DOHH2 (cell line): ENCODE results near the gene SIK1.

Experiments
- H3F3A ChIP-seq: fragments of 200-600 bp; sonication (generic), shearing (Covaris generic); 2 replicates; pipeline ENCODE4 v1.6.0; 2016; ENCODE audit warnings: antibody characterized with exemption, mild to moderate bottlenecking; ENCODE audit not compliant: control insufficient read depth, insufficient read depth
- H3K27ac ChIP-seq: fragments of 200-600 bp; sonication (generic); 2 replicates; pipeline ENCODE4 v1.5.1; 2014; ENCODE audit warnings: low read depth, mild to moderate bottlenecking, low read length, moderate library complexity
- H3K27me3 ChIP-seq: fragments of 200-600 bp; sonication (generic); 2 replicates; pipeline ENCODE4 v1.6.1; 2014; ENCODE audit warnings: mild to moderate bottlenecking, low read length, mixed read lengths; ENCODE audit not compliant: control insufficient read depth
- H3K36me3 ChIP-seq: fragments of 200-600 bp; sonication (generic); 2 replicates; pipeline ENCODE4 v1.6.1; 2014; ENCODE audit warnings: mild to moderate bottlenecking, low read length, moderate library complexity, mixed read lengths; ENCODE audit not compliant: control insufficient read depth
- H3K4me1 ChIP-seq: fragments of 200-600 bp; sonication (generic); 2 replicates; pipeline ENCODE4 v1.6.1; 2014; ENCODE audit warnings: mild to moderate bottlenecking, low read length, mixed read lengths; ENCODE audit not compliant: control insufficient read depth
- H3K4me2 ChIP-seq: fragments of 200-600 bp; sonication (generic); 2 replicates; pipeline ENCODE4 v1.6.0; 2014; ENCODE audit warnings: mild to moderate bottlenecking, low read length, moderate library complexity
- H3K4me3 ChIP-seq: fragments of 200-600 bp; sonication (generic); 2 replicates; pipeline ENCODE4 v1.5.1; 2014; ENCODE audit warnings: mild to moderate bottlenecking, low read length, mixed read lengths
- H3K79me2 ChIP-seq: fragments of 200-600 bp; sonication (generic); 2 replicates; pipeline ENCODE4 v1.6.1; 2014; ENCODE audit warnings: mild to moderate bottlenecking, low read length, mixed read lengths; ENCODE audit not compliant: control insufficient read depth
- H3K9me2 ChIP-seq: fragments of 200-600 bp; sonication (generic); replicated peaks from 2 replicates; pipeline ENCODE4 v1.6.1; 2014; ENCODE audit warnings: mild to moderate bottlenecking, low read length, mixed read lengths; ENCODE audit not compliant: control insufficient read depth
- H3K9me3 ChIP-seq: fragments of 200-600 bp; sonication (generic); 2 replicates; pipeline ENCODE4 v1.6.1; 2014; ENCODE audit warnings: antibody characterized with exemption, low read length, mixed read lengths; ENCODE audit not compliant: control insufficient read depth, insufficient read depth
- H4K20me1 ChIP-seq: fragments of 200-600 bp; sonication (generic); 2 replicates; pipeline ENCODE4 v1.6.0; 2014; ENCODE audit warnings: low read depth, mild to moderate bottlenecking, antibody characterized with exemption, low read length, moderate library complexity; ENCODE audit not compliant: control insufficient read depth, insufficient read depth
- CTCF ChIP-seq: fragments of 200-600 bp; sonication (generic); IDR thresholded peaks from one replicate; pipeline ENCODE4 v1.5.1; 2014; ENCODE audit warnings: antibody characterized with exemption, mild to moderate bottlenecking, low read depth, low read length; ENCODE audit not compliant: poor library complexity, severe bottlenecking
- EZH2phosphoT487 ChIP-seq: fragments of 200-600 bp; sonication (generic); IDR thresholded peaks from 2 replicates; pipeline ENCODE4 v1.6.1; 2017; ENCODE audit warnings: borderline replicate concordance, mild to moderate bottlenecking, antibody characterized with exemption, low read length, moderate library complexity, mixed read lengths

The SIK1 gene

GRCh38 chr21:43369124-43369523 lies 57.8 kb downstream of the SIK1 start:
- H3K27me3 ChIP-seq = peaks cover 12% of the 10 kb centered on the region; the same call in 1 of the 2 replicates
- TF ChIP-seq CTCF (no peak), EZH2phosphoT487 (no peak)
- H3F3A ChIP-seq = no peaks in the 10 kb centered on the region
- no peaks in the 10 kb centered on the region for H3K9me3 ChIP-seq
- H3K27ac ChIP-seq = no peak overlapping the region
- H3K9me2 ChIP-seq = no peaks in the 10 kb centered on the region
- no peaks in the 10 kb centered on the region for H4K20me1 ChIP-seq
- H3K79me2 ChIP-seq = no peaks in the 10 kb centered on the region
- H3K4me1 ChIP-seq = peaks cover 7% of the 10 kb centered on the region
- H3K36me3 ChIP-seq = no peaks in the 10 kb centered on the region
- H3K4me2 ChIP-seq = no peak overlapping the region
- no peak overlapping the region for H3K4me3 ChIP-seq

GRCh38 chr21:43368685-43369084 lies 58.2 kb downstream of the SIK1 start:
- H3K27me3 ChIP-seq = peaks cover 12% of the 10 kb centered on the region; the same call in 1 of the 2 replicates
- TF ChIP-seq EZH2phosphoT487 = no peak
- no peak for TF ChIP-seq CTCF
- H3K4me3 ChIP-seq = no peak overlapping the region
- H3K27ac ChIP-seq = no peak overlapping the region
- no peaks in the 10 kb centered on the region for H3K79me2 ChIP-seq
- no peaks in the 10 kb centered on the region for H3F3A ChIP-seq
- no peaks in the 10 kb centered on the region for H4K20me1 ChIP-seq
- H3K4me2 ChIP-seq = no peak overlapping the region
- H3K4me1 ChIP-seq = peaks cover 7% of the 10 kb centered on the region
- no peaks in the 10 kb centered on the region for H3K9me3 ChIP-seq
- H3K36me3 ChIP-seq = no peaks in the 10 kb centered on the region
- H3K9me2 ChIP-seq = no peaks in the 10 kb centered on the region

GRCh38 chr21:43367859-43368258 lies 59.1 kb downstream of the SIK1 start:
- H3K4me3 ChIP-seq = no peak overlapping the region
- 0 out of 2 replicates have a peak, but pooled peaks cover 3% of the 10 kb centered on the region for H3F3A ChIP-seq
- peaks cover 16% of the 10 kb centered on the region for H3K4me1 ChIP-seq
- no peaks in the 10 kb centered on the region for H3K79me2 ChIP-seq
- no peaks in the 10 kb centered on the region for H3K9me2 ChIP-seq
- no peak overlapping the region for H3K4me2 ChIP-seq
- no peaks in the 10 kb centered on the region for H3K36me3 ChIP-seq
- H3K27ac ChIP-seq = no peak overlapping the region
- TF ChIP-seq EZH2phosphoT487 (no peak), CTCF (no peak)
- H3K9me3 ChIP-seq = no peaks in the 10 kb centered on the region
- H4K20me1 ChIP-seq = no peaks in the 10 kb centered on the region
- peaks cover 12% of the 10 kb centered on the region; the same call in 1 of the 2 replicates for H3K27me3 ChIP-seq

GRCh38 chr21:43367296-43367695 lies 59.6 kb downstream of the SIK1 start:
- Histone ChIP-seq H3K27me3 (peaks cover 12% of the 10 kb centered on the region; the same call in 1 of the 2 replicates), H4K20me1 (no peaks in the 10 kb centered on the region), H3K27ac (no peak overlapping the region), H3K9me3 (no peaks in the 10 kb centered on the region), H3K4me3 (no peak overlapping the region), H3K9me2 (no peaks in the 10 kb centered on the region), H3F3A (0 out of 2 replicates have a peak, but pooled peaks cover 6% of the 10 kb centered on the region), H3K4me2 (no peak overlapping the region), H3K36me3 (no peaks in the 10 kb centered on the region), H3K4me1 (peaks cover 21% of the 10 kb centered on the region), H3K79me2 (no peaks in the 10 kb centered on the region)
- TF ChIP-seq EZH2phosphoT487 (no peak), CTCF (no peak)
